Keratinocyte (primary cell): ENCODE measurements around the gene LRWD1. TPM values are rescaled to one million over a fixed set of nuclear protein-coding genes. Genes with fewer than 3 reads are reported as not detected.

ENCODE experiments used
- DNase-seq: peaks from one replicate; pipeline ENCODE4 v3.0.0-alpha.2; 2011; ENCODE audit warnings: low read depth, missing footprints, low spot score
- FAIRE-seq: peaks from 2 replicates; lab custom pipeline; 2011; peaks lifted over from hg19 to GRCh38; lab: Jason Lieb, UNC
- H2AFZ ChIP-seq: 2 replicates; pipeline ENCODE4 v1.6.0; 2012; ENCODE audit warnings: low read length, control low read depth, inconsistent platforms; ENCODE audit not compliant: control insufficient read depth
- H3K27ac ChIP-seq: 2 replicates; pipeline ENCODE4 v1.5.1; 2011; ENCODE audit warnings: low read length; ENCODE audit not compliant: control insufficient read depth, insufficient read depth
- H3K27me3 ChIP-seq: 3 replicates; pipeline ENCODE4 v1.6.0; 2011; ENCODE audit warnings: low read length; ENCODE audit not compliant: control insufficient read depth, insufficient read depth; ENCODE audit errors: extremely low read depth
- H3K36me3 ChIP-seq, 2 experiments: 2 replicates in 1 of 2; 3 replicates in 1 of 2; pipeline ENCODE4 v1.5.1; 2011; ENCODE audit warnings: low read length in 2 of 2, mild to moderate bottlenecking in 1 of 2; ENCODE audit not compliant: control insufficient read depth in 2 of 2, insufficient read depth in 2 of 2; ENCODE audit errors: extremely low read depth in 1 of 2
- H3K4me1 ChIP-seq: 3 replicates; pipeline ENCODE4 v1.5.1; 2011; ENCODE audit warnings: low read length; ENCODE audit not compliant: control insufficient read depth, insufficient read depth; ENCODE audit errors: extremely low read depth
- H3K4me2 ChIP-seq: 3 replicates; pipeline ENCODE4 v1.6.0; 2011; ENCODE audit warnings: low read depth, low read length; ENCODE audit not compliant: control insufficient read depth, insufficient read depth; ENCODE audit errors: extremely low read depth
- H3K4me3 ChIP-seq, 3 experiments: fragments of 200-600 bp in 1 of 3; sonication (generic) in 1 of 3; 2 replicates in 2 of 3; 3 replicates in 1 of 3; pipeline ENCODE4 v1.5.1; 2011 to 2016; ENCODE audit warnings: low read length in 3 of 3, mild to moderate bottlenecking in 3 of 3, control low read depth in 2 of 3, inconsistent platforms in 1 of 3, low read depth in 1 of 3, mixed read lengths in 1 of 3, mixed run types in 1 of 3, moderate library complexity in 1 of 3; ENCODE audit not compliant: control insufficient read depth in 2 of 3, insufficient read depth in 2 of 3; ENCODE audit errors: extremely low read depth in 1 of 3
- H3K79me2 ChIP-seq: 2 replicates; pipeline ENCODE4 v1.6.0; 2012; ENCODE audit warnings: low read length; ENCODE audit not compliant: control insufficient read depth, insufficient read depth
- H3K9ac ChIP-seq: 3 replicates; pipeline ENCODE4 v1.6.0; 2011; ENCODE audit warnings: low read length; ENCODE audit not compliant: control insufficient read depth, insufficient read depth; ENCODE audit errors: extremely low read depth
- H3K9me1 ChIP-seq: 3 replicates; pipeline ENCODE4 v1.6.0; 2011; ENCODE audit warnings: low read length; ENCODE audit not compliant: control insufficient read depth, insufficient read depth; ENCODE audit errors: extremely low read depth
- H3K9me3 ChIP-seq: 2 replicates; pipeline ENCODE4 v1.5.1; 2012; ENCODE audit warnings: low read depth, low read length; ENCODE audit not compliant: control insufficient read depth
- H4K20me1 ChIP-seq: 3 replicates; pipeline ENCODE4 v1.6.0; 2011; ENCODE audit warnings: low read length; ENCODE audit not compliant: control insufficient read depth, insufficient read depth; ENCODE audit errors: extremely low read depth
- EZH2 ChIP-seq: IDR thresholded peaks from one replicate; pipeline ENCODE4 v1.6.1; 2012; ENCODE audit warnings: inconsistent platforms, mild to moderate bottlenecking, low read length, moderate library complexity
- dilution Hi-C: fragments of 300-500 bp; cut with MboI; formaldehyde crosslinking; loops from one replicate; pipeline ENCODE4 v1.7.0; 2020; ENCODE audit warnings: low sequenced_read_pairs; ENCODE audit not compliant: extremely low pct_ligation_motif_present
- polyA plus RNA-seq, 5 experiments: library from polyadenylated mRNA; depleted of rRNA in 3 of 5; stranded (reverse) in 3 of 5; stranded (forward) in 1 of 5; unstranded in 1 of 5; fragments of >200 nt; gene quantifications; 1 replicate in 1 of 5; 2 replicates in 3 of 5; 3 replicates in 1 of 5; pipeline versions ENCODE4 v1.2.1 to v1.2.3, GENCODE V29; 2011 to 2012; ENCODE audit warnings: missing spikeins in 2 of 5, low read depth in 1 of 5, low replicate concordance in 1 of 5
- TF ChIP-seq, protein P1 (sequence below), 3 experiments: IDR thresholded peaks in 1 of 3; conservative IDR thresholded peaks in 1 of 3; optimal IDR thresholded peaks in 1 of 3; 2 replicates in 2 of 3; 3 replicates in 1 of 3; pipeline versions ENCODE3 to v1.5.1; 2011; ENCODE audit warnings: low read length in 3 of 3, mild to moderate bottlenecking in 3 of 3, moderate library complexity in 2 of 3, control low read depth in 1 of 3, inconsistent platforms in 1 of 3; ENCODE audit not compliant: insufficient read depth in 2 of 3; ENCODE audit errors: extremely low read depth in 1 of 3

Gene LRWD1
- polyA plus RNA-seq, 1 donor (not counting 4 experiments of a cell fraction or from before 2014, with no cell fraction given): 11.3 TPM

DNA sequence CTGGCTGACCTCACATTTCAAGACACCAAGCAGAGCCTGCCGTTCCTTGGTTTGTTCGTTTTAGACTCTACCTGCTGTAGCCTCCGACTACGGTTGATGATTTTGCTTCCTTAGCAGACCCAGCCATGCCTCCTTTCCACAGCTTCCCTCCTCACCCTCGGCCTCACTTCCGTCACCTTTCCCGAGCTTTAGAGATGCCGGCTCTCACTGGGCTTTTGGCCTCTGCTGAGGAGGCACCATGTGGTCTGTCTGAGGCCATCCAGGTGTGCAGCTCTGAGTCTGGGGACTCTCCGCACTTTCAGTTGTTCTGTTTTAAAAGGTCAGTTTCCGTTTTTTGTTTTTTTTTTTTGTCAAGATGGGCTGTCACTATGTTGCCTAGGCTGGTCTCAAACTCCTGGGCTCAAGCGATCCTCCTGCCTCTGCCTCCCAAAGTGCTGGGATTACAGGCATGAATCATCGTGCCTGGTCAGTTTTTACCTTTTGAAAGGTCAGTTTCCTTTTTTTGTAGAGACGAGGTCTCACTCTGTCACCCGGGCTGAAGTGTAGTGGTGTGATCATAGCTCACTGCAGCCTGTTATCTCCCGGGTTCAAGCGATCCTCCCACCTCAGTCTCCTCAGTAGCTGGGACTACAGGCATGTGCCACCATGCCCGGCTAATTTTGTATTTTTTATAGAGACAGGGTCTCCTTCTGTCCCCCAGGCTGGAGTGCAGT is 19.7 kb upstream of the LRWD1 start:
- no peak overlapping the region for H3K4me3 ChIP-seq
- H3K4me2 ChIP-seq: no peak overlapping the region
- dilution Hi-C loops: no loop called here
- DNase-seq: no peak
- H3K4me1 ChIP-seq: peaks cover 4% of the 10 kb centered on the region
- no peak overlapping the region for H3K27ac ChIP-seq
- no peaks in the 10 kb centered on the region for H3K27me3 ChIP-seq
- H3K9ac ChIP-seq: no peak overlapping the region
- no peaks in the 10 kb centered on the region for H3K9me1 ChIP-seq
- no peaks in the 10 kb centered on the region for H3K9me3 ChIP-seq
- TF ChIP-seq, protein P1, sequence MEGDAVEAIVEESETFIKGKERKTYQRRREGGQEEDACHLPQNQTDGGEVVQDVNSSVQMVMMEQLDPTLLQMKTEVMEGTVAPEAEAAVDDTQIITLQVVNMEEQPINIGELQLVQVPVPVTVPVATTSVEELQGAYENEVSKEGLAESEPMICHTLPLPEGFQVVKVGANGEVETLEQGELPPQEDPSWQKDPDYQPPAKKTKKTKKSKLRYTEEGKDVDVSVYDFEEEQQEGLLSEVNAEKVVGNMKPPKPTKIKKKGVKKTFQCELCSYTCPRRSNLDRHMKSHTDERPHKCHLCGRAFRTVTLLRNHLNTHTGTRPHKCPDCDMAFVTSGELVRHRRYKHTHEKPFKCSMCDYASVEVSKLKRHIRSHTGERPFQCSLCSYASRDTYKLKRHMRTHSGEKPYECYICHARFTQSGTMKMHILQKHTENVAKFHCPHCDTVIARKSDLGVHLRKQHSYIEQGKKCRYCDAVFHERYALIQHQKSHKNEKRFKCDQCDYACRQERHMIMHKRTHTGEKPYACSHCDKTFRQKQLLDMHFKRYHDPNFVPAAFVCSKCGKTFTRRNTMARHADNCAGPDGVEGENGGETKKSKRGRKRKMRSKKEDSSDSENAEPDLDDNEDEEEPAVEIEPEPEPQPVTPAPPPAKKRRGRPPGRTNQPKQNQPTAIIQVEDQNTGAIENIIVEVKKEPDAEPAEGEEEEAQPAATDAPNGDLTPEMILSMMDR (optimal IDR thresholded peaks at IDR 0.05 in 1 of 3, IDR thresholded peaks at IDR 0.05 in 1 of 3, conservative IDR thresholded peaks at IDR 0.05 in 1 of 3; ENCODE audit: extremely low read depth in 1 of 3, insufficient read depth in 2 of 3, low read length in 3 of 3): no peak
- TF ChIP-seq EZH2: no peak
- H2AFZ ChIP-seq: no peak overlapping the region
- FAIRE-seq: no peak
- no peaks in the 10 kb centered on the region for H3K79me2 ChIP-seq
- no peaks in the 10 kb centered on the region for H4K20me1 ChIP-seq
- H3K36me3 ChIP-seq: no peaks in the 10 kb centered on the region

- H3K79me2 ChIP-seq: no peaks in the 10 kb centered on the region
- H3K27me3 ChIP-seq: no peaks in the 10 kb centered on the region
- no peak overlapping the region for H2AFZ ChIP-seq
- H3K36me3 ChIP-seq: no peaks in the 10 kb centered on the region
- no peak overlapping the region for H3K4me3 ChIP-seq
- DNase-seq (no peak), FAIRE-seq (no peak)
- dilution Hi-C loops: no loop called here
- no peak for TF ChIP-seq EZH2
- TF ChIP-seq, protein P1 (optimal IDR thresholded peaks at IDR 0.05 in 1 of 3, IDR thresholded peaks at IDR 0.05 in 1 of 3, conservative IDR thresholded peaks at IDR 0.05 in 1 of 3; ENCODE audit: extremely low read depth in 1 of 3, insufficient read depth in 2 of 3, low read length in 3 of 3): no peak
- H3K9me3 ChIP-seq: no peaks in the 10 kb centered on the region
- H3K4me2 ChIP-seq: no peak overlapping the region
- no peak overlapping the region for H3K27ac ChIP-seq
- H3K9ac ChIP-seq: no peak overlapping the region
- H3K9me1 ChIP-seq: no peaks in the 10 kb centered on the region
- H3K4me1 ChIP-seq: no peaks in the 10 kb centered on the region
- H4K20me1 ChIP-seq: no peaks in the 10 kb centered on the region
These were observed 19.1 kb upstream of the LRWD1 start for GRCh38 chr7:102445674-102446071.
